K562 (cell line): Measurements from ENCODE around the gene TMPRSS5. TPM values are rescaled to one million over a fixed set of nuclear protein-coding genes. Genes with fewer than 3 reads are reported as not detected.

Experiments
- ARID1B ChIP-seq: fragments of 450-650 bp; IDR thresholded peaks from 2 replicates; pipeline ENCODE4 v1.6.1; 2016; ENCODE audit warnings: antibody characterized with exemption, mild to moderate bottlenecking, inconsistent platforms
- ATF7 ChIP-seq: fragments of 450-650 bp; IDR thresholded peaks from 2 replicates; pipeline ENCODE4 v1.7.1; 2014; ENCODE audit warnings: mild to moderate bottlenecking, moderate library complexity
- BCOR ChIP-seq: fragments of 450-650 bp; IDR thresholded peaks from 2 replicates; pipeline ENCODE4 v1.6.1; 2016
- C11orf30 ChIP-seq: fragments of 450-650 bp; IDR thresholded peaks from 2 replicates; pipeline ENCODE4 v1.6.1; 2016; ENCODE audit warnings: low read depth, mild to moderate bottlenecking
- CSDE1 ChIP-seq, 2 experiments: fragments of 450-650 bp; IDR thresholded peaks; 2 replicates each; pipeline ENCODE4 v1.6.1; 2016; ENCODE audit warnings: mild to moderate bottlenecking in 1 of 2
- DNMT1 ChIP-seq: fragments of 450-650 bp; IDR thresholded peaks from 2 replicates; pipeline ENCODE4 v1.6.1; 2016; ENCODE audit warnings: antibody characterized with exemption, mild to moderate bottlenecking
- EHMT2 ChIP-seq: fragments of 450-650 bp; IDR thresholded peaks from 2 replicates; pipeline ENCODE4 v1.6.1; 2018; ENCODE audit warnings: antibody characterized with exemption
- ETV5 ChIP-seq: sonication (generic); formaldehyde crosslinking; IDR thresholded peaks from 2 replicates; pipeline ENCODE4 v1.4.0; 2020; ENCODE audit warnings: low read depth, mild to moderate bottlenecking, missing genetic modification reagents
- FOSL1 ChIP-seq: fragments of 200-800 bp; sonication (Bioruptor generic); conservative IDR thresholded peaks from 2 replicates; pipeline ENCODE4 v1.6.1; 2016; ENCODE audit warnings: missing genetic modification characterization, missing compliant biosample characterization
- HDAC2 ChIP-seq: fragments of 450-650 bp; IDR thresholded peaks from 2 replicates; pipeline ENCODE4 v1.6.1; 2016; ENCODE audit warnings: mild to moderate bottlenecking
- HEY1 ChIP-seq: fragments of 250-450 bp; sonication (Bioruptor Pico); IDR thresholded peaks from 2 replicates; pipeline ENCODE4 v1.5.0; 2020; ENCODE audit warnings: mild to moderate bottlenecking, moderate library complexity, borderline replicate concordance
- ID3 ChIP-seq, 2 experiments: fragments of 250-450 bp in 1 of 2; fragments of 450-650 bp in 1 of 2; sonication (Bioruptor Pico) in 1 of 2; IDR thresholded peaks; 2 replicates each; pipeline versions ENCODE4 v1.6.1 to v1.8.0; 2016 to 2021; ENCODE audit warnings: mild to moderate bottlenecking in 2 of 2, moderate library complexity in 2 of 2, missing compliant biosample characterization in 1 of 2, missing genetic modification characterization in 1 of 2
- MEIS2 ChIP-seq: fragments of 450-650 bp; IDR thresholded peaks from 2 replicates; pipeline ENCODE4 v1.6.1; 2014; ENCODE audit warnings: mild to moderate bottlenecking; ENCODE audit not compliant: partially characterized antibody
- NCOA2 ChIP-seq, 2 experiments: fragments of 450-650 bp; IDR thresholded peaks; 2 replicates each; pipeline ENCODE4 v1.6.1; 2018; ENCODE audit warnings: mild to moderate bottlenecking in 2 of 2, moderate library complexity in 1 of 2; ENCODE audit not compliant: partially characterized antibody in 2 of 2
- NFYB ChIP-seq: IDR thresholded peaks from 2 replicates; pipeline ENCODE4 v1.6.1; 2011; ENCODE audit warnings: mild to moderate bottlenecking, moderate library complexity; ENCODE audit not compliant: insufficient read length; ENCODE audit errors: extremely low read depth
- PCBP1 ChIP-seq: fragments of 200-400 bp; formaldehyde crosslinking; IDR thresholded peaks from 2 replicates; pipeline ENCODE4 v1.6.1; 2018; ENCODE audit warnings: mild to moderate bottlenecking, low read depth, low read length; ENCODE audit not compliant: poor library complexity, severe bottlenecking
- PHF8 ChIP-seq: fragments of 200-600 bp; sonication (generic); IDR thresholded peaks from 2 replicates; pipeline ENCODE4 v1.6.1; 2012; ENCODE audit warnings: mixed run types, mild to moderate bottlenecking, inconsistent platforms, low read length, moderate library complexity, borderline replicate concordance
- SIRT6 ChIP-seq: IDR thresholded peaks from one replicate; pipeline ENCODE4 v1.6.1; 2012; ENCODE audit warnings: low read depth, mild to moderate bottlenecking, control low read depth, inconsistent platforms, low read length, moderate library complexity
- SMARCA4 ChIP-seq: fragments of 450-650 bp; IDR thresholded peaks from 2 replicates; pipeline ENCODE4 v1.6.1; 2016
- TAF9B ChIP-seq: fragments of 450-650 bp; IDR thresholded peaks from 2 replicates; pipeline ENCODE4 v1.6.1; 2018; ENCODE audit warnings: mild to moderate bottlenecking; ENCODE audit not compliant: partially characterized antibody
- TFAP4 ChIP-seq: sonication (generic); formaldehyde crosslinking; IDR thresholded peaks from 2 replicates; pipeline ENCODE4 v1.8.0; 2022; ENCODE audit warnings: missing genetic modification reagents, mild to moderate bottlenecking, moderate library complexity, borderline replicate concordance
- TRIM24 ChIP-seq, 2 experiments: fragments of 450-650 bp; IDR thresholded peaks; 2 replicates each; pipeline ENCODE4 v1.6.1; 2016
- ZBTB49 ChIP-seq: sonication (generic); formaldehyde crosslinking; IDR thresholded peaks from 2 replicates; pipeline ENCODE4 v1.8.0; 2022; ENCODE audit warnings: missing genetic modification reagents, mild to moderate bottlenecking, borderline replicate concordance
- ZNF274 ChIP-seq: IDR thresholded peaks from 2 replicates; pipeline ENCODE4 v1.6.1; 2011; ENCODE audit warnings: low read depth, mild to moderate bottlenecking, low read length, moderate library complexity, borderline replicate concordance
- ZNF57 ChIP-seq: fragments of 450-650 bp; formaldehyde crosslinking; IDR thresholded peaks from 2 replicates; pipeline ENCODE4 v1.4.0; 2020; ENCODE audit warnings: mild to moderate bottlenecking, moderate library complexity
- ZNF644 ChIP-seq: fragments of 200-800 bp; sonication (Bioruptor generic); IDR thresholded peaks from 2 replicates; pipeline ENCODE4 v1.6.1; 2016; ENCODE audit warnings: low read depth, missing genetic modification characterization, missing compliant biosample characterization
- polyA plus RNA-seq, 8 experiments: library from polyadenylated mRNA; depleted of rRNA in 4 of 8; stranded (reverse) in 5 of 8; unstranded in 3 of 8; fragments of >200 nt; fragmentation: Nextera tagmentation in 2 of 8; fragmentation: Illumina TruSeq in 1 of 8; extraction: Ambion mirVana in 2 of 8; extraction: Trizol in 1 of 8; gene quantifications; 2 replicates each; pipeline versions ENCODE4 v1.2.1 to v1.2.3, GENCODE V29; 2011 to 2014; ENCODE audit warnings: inconsistent platforms in 1 of 8, missing spikeins in 1 of 8
- total RNA-seq, 7 experiments: library from RNA; depleted of rRNA in 6 of 7; stranded (reverse); fragments of >200 nt in 6 of 7; fragmentation: Illumina TruSeq in 2 of 7; extraction: Trizol in 2 of 7; gene quantifications; 2 replicates each; pipeline versions ENCODE4 v1.2.1 to v1.2.3, GENCODE V29; 2011 to 2021; ENCODE audit warnings: low replicate concordance in 1 of 7
- TF ChIP-seq, protein P1 (sequence below): fragments of 450-650 bp; conservative IDR thresholded peaks from 2 replicates; pipeline ENCODE4 v1.6.1; 2016; ENCODE audit warnings: missing genetic modification characterization, low read depth, mild to moderate bottlenecking, missing compliant biosample characterization, moderate library complexity

The TMPRSS5 gene
- total and polyA plus RNA-seq, 9 of the 15 experiments (the other 6 are each of a cell fraction or from before 2014, with no cell fraction given), result 0.07 to 0.49 (median 0.17) TPM; not detected in 1

- TF ChIP-seq, protein P1, sequence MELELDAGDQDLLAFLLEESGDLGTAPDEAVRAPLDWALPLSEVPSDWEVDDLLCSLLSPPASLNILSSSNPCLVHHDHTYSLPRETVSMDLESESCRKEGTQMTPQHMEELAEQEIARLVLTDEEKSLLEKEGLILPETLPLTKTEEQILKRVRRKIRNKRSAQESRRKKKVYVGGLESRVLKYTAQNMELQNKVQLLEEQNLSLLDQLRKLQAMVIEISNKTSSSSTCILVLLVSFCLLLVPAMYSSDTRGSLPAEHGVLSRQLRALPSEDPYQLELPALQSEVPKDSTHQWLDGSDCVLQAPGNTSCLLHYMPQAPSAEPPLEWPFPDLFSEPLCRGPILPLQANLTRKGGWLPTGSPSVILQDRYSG (tag), result no peak
- no peak for TF ChIP-seq ZNF57
- TF ChIP-seq SIRT6, result no peak
- no peak for TF ChIP-seq PHF8
- TF ChIP-seq ARID1B, result peak; percentile 53
- TF ChIP-seq MEIS2, result peak; percentile 41
- TF ChIP-seq DNMT1, result no peak
- TF ChIP-seq NCOA2 (IDR thresholded peaks at IDR 0.05; ENCODE audit: partially characterized antibody in 2 of 2), result no peak
- TF ChIP-seq PCBP1, result no peak
- no peak for TF ChIP-seq NFYB
- no peak for TF ChIP-seq ZNF644 (tag)
- TF ChIP-seq ID3 (CRISPR knock-in tag; IDR thresholded peaks at IDR 0.05), result no peak
- no peak for TF ChIP-seq ID3 (tag; IDR thresholded peaks at IDR 0.05)
- TF ChIP-seq TFAP4, result 0 out of 2 replicates have a peak, but pooled peaks have one; percentile 24
- no peak for TF ChIP-seq ZNF274
- TF ChIP-seq C11orf30, result peak; percentile 30; the same call in 1 of the 2 replicates
- TF ChIP-seq BCOR, result no peak
- no peak for TF ChIP-seq ZBTB49 (CRISPR knock-in tag)
- no peak for TF ChIP-seq HEY1 (CRISPR knock-in tag)
- TF ChIP-seq CSDE1 (IDR thresholded peaks at IDR 0.05), result no peak
- TF ChIP-seq TRIM24 (IDR thresholded peaks at IDR 0.05), result no peak
- TF ChIP-seq HDAC2, result no peak
- TF ChIP-seq ATF7, result no peak
- TF ChIP-seq TAF9B, result no peak
- peak; percentile 47; the same call in 1 of the 2 replicates for TF ChIP-seq SMARCA4
- peak; percentile 52; the same call in 1 of the 2 replicates for TF ChIP-seq EHMT2
- no peak for TF ChIP-seq ETV5 (CRISPR knock-in tag)
- TF ChIP-seq FOSL1, result peak; percentile 39; the same call in 1 of the 2 replicates
Observed at GRCh38 chr11:113728814-113729213, 22.7 kb upstream of the TMPRSS5 start (continued).
